Measurements from ENCODE around the gene FUT2. TPM values are rescaled to one million over a fixed set of nuclear protein-coding genes. Genes with fewer than 3 reads are reported as not detected.
"Not testable (repeated sequence)": the region's sequence is repeated elsewhere in the genome, so short reads cannot be mapped to it uniquely, and the experiment has no call there.

Gene FUT2
- total RNA-seq, 4 donors from 2014 or later: 0.24 to 0.28 TPM; not detected in 2

DNA sequence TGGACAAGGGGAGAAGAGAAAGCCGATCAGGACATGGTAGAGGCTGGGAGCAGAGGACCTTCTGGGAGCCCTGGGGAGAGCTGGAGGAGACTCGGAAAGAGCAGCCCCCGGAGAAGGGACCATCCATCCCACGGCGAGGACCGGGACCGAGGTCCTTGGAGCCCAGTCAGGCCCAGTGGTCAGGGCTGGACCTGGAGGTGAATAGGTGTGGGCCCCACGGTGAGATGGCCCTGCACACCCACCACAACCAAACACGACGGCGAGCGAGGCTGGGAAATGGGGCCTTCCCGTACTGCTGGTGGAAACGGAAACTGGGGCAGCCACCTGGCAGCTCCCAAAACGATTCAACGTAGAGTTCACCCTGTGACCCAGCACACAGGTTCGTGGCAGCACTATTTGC, 19.3 kb upstream of the FUT2 start:
- ATAC-seq (ENCODE audit: low FRiP score) (no peak), DNase-seq (ENCODE audit: low spot score) (no peak)
- TF ChIP-seq, protein P1, sequence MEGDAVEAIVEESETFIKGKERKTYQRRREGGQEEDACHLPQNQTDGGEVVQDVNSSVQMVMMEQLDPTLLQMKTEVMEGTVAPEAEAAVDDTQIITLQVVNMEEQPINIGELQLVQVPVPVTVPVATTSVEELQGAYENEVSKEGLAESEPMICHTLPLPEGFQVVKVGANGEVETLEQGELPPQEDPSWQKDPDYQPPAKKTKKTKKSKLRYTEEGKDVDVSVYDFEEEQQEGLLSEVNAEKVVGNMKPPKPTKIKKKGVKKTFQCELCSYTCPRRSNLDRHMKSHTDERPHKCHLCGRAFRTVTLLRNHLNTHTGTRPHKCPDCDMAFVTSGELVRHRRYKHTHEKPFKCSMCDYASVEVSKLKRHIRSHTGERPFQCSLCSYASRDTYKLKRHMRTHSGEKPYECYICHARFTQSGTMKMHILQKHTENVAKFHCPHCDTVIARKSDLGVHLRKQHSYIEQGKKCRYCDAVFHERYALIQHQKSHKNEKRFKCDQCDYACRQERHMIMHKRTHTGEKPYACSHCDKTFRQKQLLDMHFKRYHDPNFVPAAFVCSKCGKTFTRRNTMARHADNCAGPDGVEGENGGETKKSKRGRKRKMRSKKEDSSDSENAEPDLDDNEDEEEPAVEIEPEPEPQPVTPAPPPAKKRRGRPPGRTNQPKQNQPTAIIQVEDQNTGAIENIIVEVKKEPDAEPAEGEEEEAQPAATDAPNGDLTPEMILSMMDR (IDR thresholded peaks at IDR 0.05): no peak

DNA sequence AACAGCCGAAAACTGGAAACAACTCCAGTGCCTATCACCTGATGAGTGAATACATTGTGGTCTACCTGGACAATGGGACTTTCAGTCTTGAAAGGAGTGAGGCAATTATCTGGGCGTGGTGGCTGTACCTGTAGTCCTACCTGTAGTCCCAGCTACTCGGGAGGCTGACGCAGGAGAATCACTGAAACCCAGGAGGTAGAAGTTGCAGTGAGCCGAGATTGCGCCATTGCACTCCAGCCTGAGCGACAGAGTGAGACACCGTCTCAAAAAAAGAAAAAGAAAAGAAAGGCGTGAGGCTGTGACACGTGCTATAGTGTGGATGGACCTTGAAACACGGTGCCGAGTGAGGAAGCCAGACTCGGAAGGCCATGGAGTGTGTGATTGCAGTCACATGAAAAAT, 18.9 kb upstream of the FUT2 start:
- no peak for DNase-seq (ENCODE audit: low spot score)
- ATAC-seq (ENCODE audit: low FRiP score): no peak
- TF ChIP-seq, protein P1 (IDR thresholded peaks at IDR 0.05): no peak

- no peak for ATAC-seq (ENCODE audit: low FRiP score)
- TF ChIP-seq, protein P1 (IDR thresholded peaks at IDR 0.05): no peak
- DNase-seq (ENCODE audit: low spot score): no peak
These were observed 17.6 kb upstream of the FUT2 start for GRCh38 chr19:48678201-48678600.

DNA sequence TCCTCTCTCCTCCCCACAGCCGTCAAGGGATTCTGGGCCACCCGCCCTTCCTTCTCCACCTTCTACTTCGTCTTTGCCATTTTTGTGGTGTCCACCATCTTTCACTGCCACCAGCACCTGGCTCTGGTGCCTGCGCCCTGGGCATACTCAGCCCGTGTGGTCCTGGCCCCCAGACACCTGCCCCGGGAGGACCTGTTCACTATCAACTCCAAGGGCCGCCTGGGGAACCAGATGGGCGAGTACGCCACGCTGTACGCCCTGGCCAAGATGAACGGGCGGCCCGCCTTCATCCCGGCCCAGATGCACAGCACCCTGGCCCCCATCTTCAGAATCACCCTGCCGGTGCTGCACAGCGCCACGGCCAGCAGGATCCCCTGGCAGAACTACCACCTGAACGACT, 15.8 kb upstream of the FUT2 start:
- not testable (repeated sequence) for ATAC-seq (ENCODE audit: low FRiP score); DNase-seq (ENCODE audit: low spot score)

GRCh38 chr19:48680436-48681126, 15.2 kb upstream of the FUT2 start:
- ATAC-seq (ENCODE audit: low FRiP score) (peak; percentile 17), DNase-seq (ENCODE audit: low spot score) (no peak)
- TF ChIP-seq, protein P1 (IDR thresholded peaks at IDR 0.05): no peak

DNA sequence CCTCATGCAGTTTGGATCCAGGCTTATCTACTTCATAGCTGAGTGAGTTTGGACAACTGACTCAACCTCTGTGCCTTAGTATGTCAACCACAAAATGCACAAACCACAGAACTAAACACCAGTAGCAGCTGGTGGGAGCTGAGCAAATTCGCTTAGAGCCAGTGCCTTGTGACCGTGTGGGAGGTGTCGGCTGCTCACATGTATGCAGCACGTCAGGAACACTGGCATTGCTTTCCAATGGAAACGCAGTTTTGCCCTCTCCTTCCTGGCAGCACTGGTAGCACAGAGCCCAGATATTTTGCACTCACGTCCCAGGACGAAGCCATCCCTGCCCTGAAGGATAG, 14.7 kb upstream of the FUT2 start:
- ATAC-seq (ENCODE audit: low FRiP score): peak; percentile 33
- DNase-seq (ENCODE audit: low spot score): no peak
- TF ChIP-seq, protein P1 (IDR thresholded peaks at IDR 0.05): no peak

DNA sequence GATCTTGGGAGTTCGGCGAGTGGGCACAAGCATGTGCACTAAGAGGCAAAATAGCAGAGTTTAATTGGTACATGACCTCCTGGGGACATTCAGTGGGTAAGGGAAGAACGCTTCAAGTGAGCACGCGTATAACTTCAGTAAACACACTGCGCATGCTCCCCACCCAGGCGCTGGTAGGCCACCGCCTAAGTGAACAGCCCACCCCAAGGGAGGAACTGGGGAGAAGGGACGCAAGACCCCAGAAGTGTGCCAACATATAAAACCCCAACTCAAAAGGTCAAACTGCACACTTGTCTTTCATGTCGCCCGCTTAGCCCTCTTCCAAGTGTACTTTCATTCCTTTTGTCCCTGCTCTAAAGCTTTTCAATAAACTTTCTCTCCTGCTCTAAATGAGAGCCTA, 12.4 kb upstream of the FUT2 start:
- TF ChIP-seq, protein P1 (IDR thresholded peaks at IDR 0.05): no peak
- no peak for DNase-seq (ENCODE audit: low spot score)
- ATAC-seq (ENCODE audit: low FRiP score): no peak
